Chondrocyte (in vitro differentiated cells): Measurements from ENCODE around the gene SSNA1. TPM values are rescaled to one million over a fixed set of nuclear protein-coding genes. Genes with fewer than 3 reads are reported as not detected.

ENCODE experiments used
- DNase-seq: peaks from one replicate; pipeline ENCODE4 v3.0.0; 2021; ENCODE audit warnings: mixed read lengths, low spot score
- H3K27ac Mint-ChIP-seq: one replicate; pipeline ENCODE4 v1.8.0; 2021; ENCODE audit warnings: mild to moderate bottlenecking, moderate library complexity, mixed read lengths; ENCODE audit not compliant: unreplicated experiment
- H3K27me3 Mint-ChIP-seq: 2 replicates; pipeline ENCODE4 v1.8.0; 2021; ENCODE audit warnings: low read depth, mixed read lengths
- H3K36me3 Mint-ChIP-seq: 2 replicates; pipeline ENCODE4 v1.8.0; 2021; ENCODE audit warnings: low read depth, mixed read lengths
- H3K4me1 Mint-ChIP-seq: 2 replicates; pipeline ENCODE4 v1.8.0; 2021; ENCODE audit warnings: low read depth, mild to moderate bottlenecking, mixed read lengths
- H3K4me3 Mint-ChIP-seq: one replicate; pipeline ENCODE4 v1.8.0; 2021; ENCODE audit warnings: mild to moderate bottlenecking, moderate library complexity, mixed read lengths; ENCODE audit not compliant: unreplicated experiment
- H3K9me3 Mint-ChIP-seq: 2 replicates; pipeline ENCODE4 v1.8.0; 2021; ENCODE audit warnings: low read depth, mixed read lengths
- total RNA-seq: library from RNA; stranded (reverse); gene quantifications from 3 replicates; pipeline ENCODE4 v1.2.1, GENCODE V29; 2021
- TF ChIP-seq, protein P1 (sequence below): fragments of 200-600 bp; sonication (generic); IDR thresholded peaks from 2 replicates; pipeline ENCODE4 v1.5.0; 2021; ENCODE audit warnings: antibody characterized with exemption, mild to moderate bottlenecking, moderate library complexity

SSNA1 gene
- total RNA-seq, 1 donor from 2014 or later, result 55.5 TPM

DNA sequence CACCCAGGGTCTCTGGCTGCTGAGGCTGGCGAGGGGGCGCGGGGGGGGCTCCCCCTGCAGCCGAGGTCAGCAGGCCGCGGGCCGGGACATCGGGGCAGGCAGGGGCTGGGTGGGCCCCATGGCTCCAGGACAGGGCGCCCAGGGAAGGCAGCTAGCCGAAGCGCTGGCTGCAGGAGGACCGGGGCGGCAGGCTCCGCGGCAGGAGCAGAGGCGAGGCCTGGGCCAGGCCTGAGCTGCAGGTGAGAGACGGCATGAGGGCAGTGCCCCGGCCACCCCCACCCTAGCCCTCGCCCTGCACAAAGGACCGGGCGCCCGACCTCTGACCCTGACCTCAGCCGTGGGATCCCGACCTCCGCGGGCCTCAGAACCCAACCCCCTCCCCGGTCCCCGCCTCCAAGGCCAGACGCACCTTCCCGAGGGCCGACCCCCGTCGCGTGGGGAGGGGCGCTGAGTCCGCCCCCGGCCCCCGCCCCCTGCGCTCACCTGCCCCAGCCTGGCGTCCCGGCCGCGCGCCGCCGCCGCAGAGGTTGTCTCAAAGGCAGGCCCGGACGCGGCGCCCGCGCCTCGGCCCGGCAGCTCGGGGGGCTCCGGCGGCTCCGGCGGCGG is 33.1 kb downstream of the SSNA1 start:
- H3K4me3 Mint-ChIP-seq, result no peak overlapping the region
- no peaks in the 10 kb centered on the region for H3K36me3 Mint-ChIP-seq
- H3K27me3 Mint-ChIP-seq, result no peaks in the 10 kb centered on the region

DNA sequence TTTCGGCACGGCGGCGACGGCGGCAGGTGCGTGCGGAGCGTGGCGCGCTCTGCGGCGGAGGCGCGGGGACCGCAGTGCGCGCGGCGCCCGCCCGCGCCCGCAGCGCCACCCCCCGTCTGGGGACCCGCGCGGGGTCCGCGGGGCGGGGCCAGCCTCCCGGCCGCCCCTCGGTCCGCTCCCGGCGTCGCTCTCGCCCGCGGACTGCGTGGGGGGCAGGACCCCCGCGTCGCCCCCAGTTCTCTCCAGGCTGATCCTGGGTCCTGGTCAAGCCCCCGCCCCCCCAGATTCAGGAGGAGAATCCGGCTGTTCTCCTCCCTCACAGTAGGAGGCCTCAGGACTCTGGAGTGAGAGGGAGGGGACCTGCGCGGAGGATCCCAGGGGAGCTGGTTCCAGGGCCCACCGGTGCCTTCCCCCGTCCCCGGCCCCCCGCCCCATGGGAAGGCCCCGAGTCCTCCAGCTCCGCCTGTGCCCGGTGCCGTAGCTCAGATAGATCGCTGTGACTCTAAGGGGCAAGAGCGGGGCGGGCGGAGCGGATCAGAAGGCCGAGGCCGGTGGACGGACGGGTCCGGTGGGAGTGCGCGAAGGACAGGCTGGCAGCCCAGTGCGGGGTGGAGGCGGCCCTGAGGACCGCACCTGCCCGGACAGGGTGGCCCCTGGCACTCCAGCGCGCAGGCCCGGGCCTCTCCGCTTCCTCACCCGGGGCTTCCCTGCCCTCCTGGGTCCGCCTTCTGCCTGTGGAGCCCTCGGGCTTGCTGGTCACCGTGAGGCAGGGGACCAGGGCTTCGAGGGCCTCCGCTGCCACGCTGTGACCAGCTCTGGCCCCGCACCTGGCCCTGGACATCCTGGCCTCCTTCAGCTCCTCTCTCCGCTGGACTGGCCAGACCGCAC is 34.0 kb downstream of the SSNA1 start, which contains the start of gene RNF208:
RNF208 (minus strand) TSS at position 51 of the 888 bp plus-strand sequence. CDS start 1,028 bp downstream, outside the sequence.
- Mint-ChIP-seq H3K4me3 (peak within 1 kb of the TSS; percentile 70), H3K27me3 (no peaks in the 10 kb centered on the region), H3K4me1 (peaks cover 17% of the 10 kb centered on the region), H3K27ac (peak within 1 kb of the TSS; percentile 45), H3K36me3 (no peaks in the 10 kb centered on the region), H3K9me3 (no peaks in the 10 kb centered on the region)
- no peak for DNase-seq
- TF ChIP-seq, protein P1, sequence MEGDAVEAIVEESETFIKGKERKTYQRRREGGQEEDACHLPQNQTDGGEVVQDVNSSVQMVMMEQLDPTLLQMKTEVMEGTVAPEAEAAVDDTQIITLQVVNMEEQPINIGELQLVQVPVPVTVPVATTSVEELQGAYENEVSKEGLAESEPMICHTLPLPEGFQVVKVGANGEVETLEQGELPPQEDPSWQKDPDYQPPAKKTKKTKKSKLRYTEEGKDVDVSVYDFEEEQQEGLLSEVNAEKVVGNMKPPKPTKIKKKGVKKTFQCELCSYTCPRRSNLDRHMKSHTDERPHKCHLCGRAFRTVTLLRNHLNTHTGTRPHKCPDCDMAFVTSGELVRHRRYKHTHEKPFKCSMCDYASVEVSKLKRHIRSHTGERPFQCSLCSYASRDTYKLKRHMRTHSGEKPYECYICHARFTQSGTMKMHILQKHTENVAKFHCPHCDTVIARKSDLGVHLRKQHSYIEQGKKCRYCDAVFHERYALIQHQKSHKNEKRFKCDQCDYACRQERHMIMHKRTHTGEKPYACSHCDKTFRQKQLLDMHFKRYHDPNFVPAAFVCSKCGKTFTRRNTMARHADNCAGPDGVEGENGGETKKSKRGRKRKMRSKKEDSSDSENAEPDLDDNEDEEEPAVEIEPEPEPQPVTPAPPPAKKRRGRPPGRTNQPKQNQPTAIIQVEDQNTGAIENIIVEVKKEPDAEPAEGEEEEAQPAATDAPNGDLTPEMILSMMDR, result no peak

More for the DNA sequence above, 33.1 kb downstream of the SSNA1 start:
- H3K9me3 Mint-ChIP-seq, result no peaks in the 10 kb centered on the region
- H3K27ac Mint-ChIP-seq, result no peak overlapping the region
- H3K4me1 Mint-ChIP-seq, result peaks cover 14% of the 10 kb centered on the region
- TF ChIP-seq, protein P1, result no peak
- DNase-seq, result no peak

DNA sequence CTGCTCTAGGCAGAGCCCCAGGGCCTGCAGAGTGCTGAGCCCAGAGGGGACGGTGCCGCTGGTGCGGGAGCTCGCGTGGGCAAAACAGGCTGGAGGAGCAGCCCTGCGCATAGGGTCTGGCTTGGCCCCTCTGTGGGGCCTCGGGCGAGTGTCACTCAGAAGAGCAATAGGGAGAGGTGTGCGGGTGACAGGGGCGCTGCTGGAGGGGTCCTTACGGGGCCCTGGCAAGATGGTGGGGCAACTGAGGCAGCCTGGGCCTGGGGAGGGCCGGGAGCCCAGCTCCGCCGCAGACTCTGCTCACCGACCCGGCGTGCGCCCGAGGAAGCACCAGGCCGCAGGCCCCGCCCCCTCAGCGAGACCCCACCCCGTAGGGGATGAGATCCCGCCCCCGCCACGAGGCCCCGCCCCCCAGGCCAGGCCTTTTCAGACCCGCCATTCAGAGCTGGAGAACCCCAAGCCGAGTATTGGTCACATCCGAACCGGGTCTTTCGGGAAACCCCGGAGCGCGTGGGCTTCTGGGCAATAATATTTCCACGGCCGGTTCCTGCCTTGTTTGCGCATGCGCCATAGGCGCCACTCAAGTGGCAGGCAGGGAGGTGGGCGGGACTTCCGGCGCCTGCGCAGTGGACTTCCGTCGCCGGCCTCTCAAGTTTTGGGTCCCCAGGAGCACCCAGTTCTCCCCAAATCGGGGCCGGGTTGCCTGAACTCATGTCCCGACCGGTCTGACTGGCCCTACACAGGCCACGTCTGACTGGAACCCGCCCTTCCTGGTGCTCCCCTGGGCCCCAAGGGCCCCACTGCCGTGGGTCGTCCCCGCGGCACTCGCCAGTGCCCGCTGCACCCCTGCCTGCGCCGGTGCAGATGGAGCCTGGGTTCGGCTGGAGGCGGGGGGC is 34.8 kb downstream of the SSNA1 start:
- Mint-ChIP-seq H3K27ac (peak overlapping the region; percentile 45), H3K4me3 (peak overlapping the region; percentile 70), H3K27me3 (peaks cover 2% of the 10 kb centered on the region), H3K9me3 (no peaks in the 10 kb centered on the region), H3K4me1 (peaks cover 20% of the 10 kb centered on the region), H3K36me3 (no peaks in the 10 kb centered on the region)
- TF ChIP-seq, protein P1, result no peak
- no peak for DNase-seq

DNA sequence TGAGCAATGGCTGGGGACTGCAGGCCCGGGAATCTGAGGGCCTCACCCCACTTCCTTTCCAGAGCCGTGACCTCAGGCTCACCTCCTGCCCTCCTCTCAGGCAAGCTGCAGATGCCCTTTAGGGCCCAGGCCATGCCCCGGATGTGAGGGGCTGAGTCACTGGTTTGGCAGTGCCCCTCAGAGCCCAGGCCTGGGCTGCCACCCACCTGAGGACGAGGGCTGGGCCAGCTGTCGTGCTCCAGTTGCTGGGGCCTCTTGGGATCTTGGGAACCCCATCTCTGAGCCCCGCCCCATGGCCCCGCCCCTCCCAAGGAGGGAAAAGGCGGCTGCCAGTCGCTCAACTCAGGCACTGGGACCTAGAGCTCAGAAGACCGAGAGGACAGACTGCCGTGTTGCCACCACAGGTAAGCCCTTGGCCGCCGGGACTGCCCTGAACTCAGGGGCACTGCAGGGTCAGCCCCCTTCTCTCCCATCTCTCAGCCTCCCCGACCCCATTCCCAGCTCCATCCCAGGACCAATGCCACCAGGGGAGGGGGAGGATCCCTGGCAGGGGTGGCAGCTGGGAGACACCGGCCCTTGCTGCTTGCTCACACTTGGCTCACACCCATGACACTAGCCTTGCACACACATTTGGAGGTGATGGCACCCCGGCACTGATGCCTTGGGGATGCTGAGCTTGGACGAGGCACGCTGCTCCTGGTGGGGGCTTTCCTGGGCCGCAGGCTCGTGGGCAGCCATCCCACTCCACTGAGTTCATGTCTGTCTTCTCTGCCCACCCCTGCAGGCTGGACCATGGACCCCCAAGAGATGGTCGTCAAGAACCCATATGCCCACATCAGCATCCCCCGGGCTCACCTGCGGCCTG is 36.6 kb downstream of the SSNA1 start, which contains the start of gene CYSRT1:
CYSRT1 (plus strand) TSS at position 345 of the 865 bp plus-strand sequence; CDS start at position 793, 448 bp downstream.
- Mint-ChIP-seq H3K27ac (no peak within 1 kb of the TSS), H3K4me1 (peaks cover 13% of the 10 kb centered on the region), H3K36me3 (no peaks in the 10 kb centered on the region), H3K9me3 (no peaks in the 10 kb centered on the region), H3K4me3 (peak within 1 kb of the TSS; percentile 68), H3K27me3 (peaks cover 2% of the 10 kb centered on the region)
- TF ChIP-seq, protein P1, result no peak
- no peak for DNase-seq
